Mammary epithelial cell (primary cell): ENCODE data around the gene AADACL3.

Experiments
- CTCF ChIP-seq, 2 donors: IDR thresholded peaks in 1 of 2; conservative IDR thresholded peaks in 1 of 2; 2 replicates each; pipeline ENCODE4 v1.5.1; 2011 to 2012; ENCODE audit warnings: inconsistent platforms in 2 of 2, low read length in 2 of 2, mild to moderate bottlenecking in 2 of 2, control low read depth in 1 of 2, low read depth in 1 of 2; ENCODE audit not compliant: insufficient read depth in 1 of 2; ENCODE audit errors: extremely low read depth in 1 of 2
- EZH2 ChIP-seq: IDR thresholded peaks from 2 replicates; pipeline ENCODE4 v1.6.1; 2012; ENCODE audit warnings: low read length, inconsistent platforms, borderline replicate concordance

GRCh38 chr1:12769976-12770505, 54.1 kb downstream of the AADACL3 start:
- no peak for TF ChIP-seq CTCF (conservative IDR thresholded peaks at IDR 0.05 in 1 of 2, IDR thresholded peaks at IDR 0.05 in 1 of 2; ENCODE audit: extremely low read depth in 1 of 2, insufficient read depth in 1 of 2, low read depth in 1 of 2, low read length in 2 of 2)
- TF ChIP-seq EZH2 = no peak
